Activated CD8-positive, alpha-beta T cell treated with anti-CD3 and anti-CD28 coated beads, Interleukin-2, amount 10 ng/mL, durations not matched to agents 7 days and 5 days (primary cell): ENCODE measurements around the gene BDH1. TPM values are rescaled to one million over a fixed set of nuclear protein-coding genes. Genes with fewer than 3 reads are reported as not detected.
"Not testable (repeated sequence)": the region's sequence is repeated elsewhere in the genome, so short reads cannot be mapped to it uniquely, and the experiment has no call there.

Source experiments
- ATAC-seq: fragments of 150-1000 bp; cut with Tn5 transposase; one replicate; pipeline ENCODE4 v1.10.0; 2021; ENCODE audit warnings: moderate library complexity
- CTCF ChIA-PET: fragments of 350-600 bp; sonication (Branson Sonifier 250); formaldehyde crosslinking; loops from one replicate; lab custom pipeline; 2021; ENCODE audit warnings: antibody characterized with exemption; lab: Charles Lee
- POLR2A ChIA-PET: fragments of 350-600 bp; sonication (Branson Sonifier 250); formaldehyde crosslinking; loops from one replicate; lab custom pipeline; 2021; ENCODE audit warnings: antibody characterized with exemption; lab: Charles Lee
- DNase-seq: peaks from one replicate; pipeline ENCODE4 v3.0.0-alpha.2; 2020
- H3K27ac Mint-ChIP-seq: one replicate; pipeline ENCODE4 v1.8.0; 2021; ENCODE audit warnings: mild to moderate bottlenecking, mixed read lengths
- H3K27me3 Mint-ChIP-seq: one replicate; pipeline ENCODE4 v1.8.0; 2021; ENCODE audit warnings: low read depth, mixed read lengths
- H3K36me3 Mint-ChIP-seq: one replicate; pipeline ENCODE4 v1.8.0; 2021; ENCODE audit warnings: low read depth, mixed read lengths
- H3K4me1 Mint-ChIP-seq: one replicate; pipeline ENCODE4 v1.8.0; 2021; ENCODE audit warnings: low read depth, mixed read lengths
- H3K4me3 Mint-ChIP-seq: one replicate; pipeline ENCODE4 v1.8.0; 2021; ENCODE audit warnings: mild to moderate bottlenecking, mixed read lengths
- H3K9me3 Mint-ChIP-seq: one replicate; pipeline ENCODE4 v1.8.0; 2022; ENCODE audit warnings: mixed read lengths; ENCODE audit not compliant: insufficient read depth
- total RNA-seq, 2 experiments: library from RNA; stranded (reverse); gene quantifications; one replicate each; pipeline ENCODE4 v1.2.3, GENCODE V29; 2021

The BDH1 gene
- total RNA-seq, 2 experiments from 2014 or later: 166 to 171 TPM

DNA sequence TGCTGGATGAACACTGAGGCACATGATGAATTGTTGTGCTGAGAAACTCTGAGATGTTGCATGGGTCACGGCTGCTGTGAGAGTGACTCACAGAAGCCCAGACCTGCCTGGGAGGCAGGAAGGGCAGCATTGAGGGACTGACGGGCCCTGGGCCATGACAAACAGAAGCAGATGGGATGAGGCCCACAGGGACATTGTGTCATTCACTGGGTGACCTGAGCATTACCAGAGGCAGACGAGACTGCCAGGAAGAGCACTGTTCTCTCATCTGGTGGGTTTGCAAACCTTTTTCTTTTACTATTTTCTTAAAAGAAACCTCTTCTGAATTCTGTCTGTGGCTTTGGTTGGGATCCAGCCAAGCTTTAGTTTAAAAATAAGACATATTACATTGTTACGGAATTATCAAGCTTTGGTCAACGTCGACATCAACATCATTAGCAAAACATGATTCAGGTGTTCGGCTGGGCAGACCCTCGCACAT is 67.8 kb downstream of the BDH1 start:
- peaks cover 10% of the 10 kb centered on the region for H3K27me3 Mint-ChIP-seq
- DNase-seq (no peak), ATAC-seq (no peak)
- no peaks in the 10 kb centered on the region for H3K9me3 Mint-ChIP-seq
- no peak overlapping the region for H3K4me3 Mint-ChIP-seq
- POLR2A ChIA-PET: interaction anchor here (0.7 kb wide), 1 partner anchor 278 kb away, joined by 3 read pairs; no protein-coding TSS in a partner anchor
- CTCF ChIA-PET: interaction anchor here (1.9 kb wide), 2 partner anchors 14 to 264 kb away, joined by 4 to 7 read pairs; no protein-coding TSS in a partner anchor
- no peaks in the 10 kb centered on the region for H3K36me3 Mint-ChIP-seq
- H3K27ac Mint-ChIP-seq: no peak overlapping the region
- no peaks in the 10 kb centered on the region for H3K4me1 Mint-ChIP-seq

DNA sequence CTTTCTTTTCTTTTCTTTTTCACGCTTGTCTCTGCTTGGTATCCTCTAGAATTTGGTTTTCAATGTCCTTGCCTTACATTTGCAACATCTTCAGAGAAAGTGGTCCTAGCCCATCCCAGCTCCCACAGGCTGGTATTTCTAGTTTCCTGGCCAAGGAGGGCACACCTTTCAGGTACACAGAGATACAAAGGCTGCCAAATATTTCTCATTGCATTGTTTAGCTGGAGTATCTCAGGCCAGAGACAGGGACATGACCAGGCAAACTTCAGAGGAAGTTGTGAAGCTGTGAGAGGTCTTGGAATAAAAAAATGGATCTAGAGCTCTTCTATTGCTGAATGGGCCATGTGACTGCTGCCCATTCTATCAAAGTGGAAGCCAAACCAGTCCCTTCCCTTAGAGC is 68.9 kb downstream of the BDH1 start:
- POLR2A ChIA-PET: interaction anchor here (0.6 kb wide), 1 partner anchor 173 kb away, joined by 3 read pairs; no protein-coding TSS in a partner anchor
- peaks cover 12% of the 10 kb centered on the region for H3K27me3 Mint-ChIP-seq
- H3K4me1 Mint-ChIP-seq: no peaks in the 10 kb centered on the region
- no peaks in the 10 kb centered on the region for H3K9me3 Mint-ChIP-seq
- no peaks in the 10 kb centered on the region for H3K36me3 Mint-ChIP-seq
- CTCF ChIA-PET: no interaction called here
- no peak overlapping the region for H3K27ac Mint-ChIP-seq
- ATAC-seq (no peak), DNase-seq (no peak)
- H3K4me3 Mint-ChIP-seq: no peak overlapping the region

DNA sequence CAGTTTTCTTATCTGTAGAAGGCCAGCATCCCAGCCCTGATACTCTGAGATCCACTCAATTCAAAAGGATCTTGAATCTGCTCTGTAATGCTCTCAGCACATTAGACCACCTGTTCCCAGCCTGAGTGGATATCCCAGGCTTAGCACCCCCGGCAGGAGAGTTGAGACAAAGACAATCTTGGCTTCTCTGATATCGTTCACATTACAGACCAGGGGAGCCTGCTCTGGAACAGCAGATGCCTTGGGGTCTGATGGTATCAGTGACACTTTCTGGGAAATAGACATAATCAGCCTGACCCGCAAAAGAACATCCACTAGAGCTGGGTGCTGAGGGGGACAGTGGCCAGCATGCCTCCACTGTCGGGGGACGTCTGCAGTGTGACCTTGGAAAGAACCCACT is 70.6 kb downstream of the BDH1 start:
- ATAC-seq (no peak), DNase-seq (no peak)
- Mint-ChIP-seq H3K4me3 (no peak overlapping the region), H3K4me1 (no peaks in the 10 kb centered on the region), H3K9me3 (no peaks in the 10 kb centered on the region), H3K36me3 (no peaks in the 10 kb centered on the region), H3K27me3 (peaks cover 20% of the 10 kb centered on the region), H3K27ac (no peak overlapping the region)
- CTCF ChIA-PET: no interaction called here
- POLR2A ChIA-PET: interaction anchor here (1.0 kb wide), 1 partner anchor 102 kb away, joined by 3 read pairs; no protein-coding TSS in a partner anchor

DNA sequence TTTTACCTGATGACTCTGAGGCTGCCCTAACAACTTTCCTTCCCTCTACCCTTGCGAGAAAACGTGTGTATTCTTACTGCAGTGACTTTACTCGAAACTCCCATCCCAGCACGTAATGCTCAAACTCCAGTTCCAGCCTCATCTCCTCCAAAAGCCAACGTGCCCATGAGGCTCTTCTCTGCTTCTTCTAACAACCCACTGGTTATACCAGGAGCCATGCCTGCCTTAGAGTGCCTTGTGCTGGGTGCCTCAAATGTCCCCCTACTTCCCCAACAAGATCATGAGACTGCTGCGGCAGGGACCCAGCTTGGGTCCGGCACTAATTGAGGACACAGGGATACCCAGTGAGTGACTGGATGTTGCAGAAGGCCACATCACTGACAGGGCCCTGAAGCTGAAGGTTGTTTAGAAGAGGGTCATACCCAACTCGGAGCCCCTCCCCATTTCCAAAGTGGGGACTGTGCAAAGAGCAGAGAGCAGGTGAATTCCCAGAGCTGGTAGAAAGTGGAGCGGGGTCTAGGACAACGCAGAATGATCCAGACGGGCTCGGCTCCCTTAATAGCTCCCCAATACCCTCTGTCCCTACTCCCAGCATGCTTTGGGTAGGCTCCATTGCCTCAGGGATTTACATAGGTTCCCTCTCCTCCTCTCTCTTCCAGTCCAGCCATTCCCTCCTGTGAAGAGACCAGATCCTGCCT is 71.4 kb downstream of the BDH1 start:
- DNase-seq (no peak), ATAC-seq (no peak)
- Mint-ChIP-seq H3K27me3 (peaks cover 26% of the 10 kb centered on the region), H3K4me1 (no peaks in the 10 kb centered on the region), H3K27ac (no peak overlapping the region), H3K36me3 (no peaks in the 10 kb centered on the region), H3K4me3 (no peak overlapping the region), H3K9me3 (no peaks in the 10 kb centered on the region)
- POLR2A ChIA-PET: no interaction called here
- CTCF ChIA-PET: no interaction called here

DNA sequence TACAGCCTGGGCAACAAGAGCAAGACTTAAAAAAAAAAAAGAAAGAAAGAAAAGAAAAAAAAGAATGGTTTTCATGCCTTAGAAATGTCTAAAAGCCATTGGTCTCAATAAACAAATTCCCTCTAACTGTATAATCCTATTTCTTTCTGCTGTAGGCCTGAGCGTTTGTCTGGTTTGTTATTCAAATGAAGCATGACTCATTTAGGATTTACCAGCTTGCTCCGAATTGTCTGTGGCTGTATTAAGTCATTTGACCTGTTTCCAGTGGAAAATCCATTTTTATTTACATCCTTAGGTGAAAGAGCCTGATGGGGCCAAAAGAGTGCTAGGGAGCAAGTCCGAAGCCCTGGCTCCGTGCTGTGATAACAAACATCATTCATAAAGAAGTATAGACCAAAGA is 73.8 kb downstream of the BDH1 start:
- Mint-ChIP-seq H3K9me3 (no peaks in the 10 kb centered on the region), H3K27ac (no peak overlapping the region), H3K36me3 (no peaks in the 10 kb centered on the region), H3K27me3 (peaks cover 25% of the 10 kb centered on the region), H3K4me1 (no peaks in the 10 kb centered on the region), H3K4me3 (no peak overlapping the region)
- no peak for ATAC-seq
- ChIA-PET POLR2A (no interaction called here), CTCF (no interaction called here)
- DNase-seq: no peak

DNA sequence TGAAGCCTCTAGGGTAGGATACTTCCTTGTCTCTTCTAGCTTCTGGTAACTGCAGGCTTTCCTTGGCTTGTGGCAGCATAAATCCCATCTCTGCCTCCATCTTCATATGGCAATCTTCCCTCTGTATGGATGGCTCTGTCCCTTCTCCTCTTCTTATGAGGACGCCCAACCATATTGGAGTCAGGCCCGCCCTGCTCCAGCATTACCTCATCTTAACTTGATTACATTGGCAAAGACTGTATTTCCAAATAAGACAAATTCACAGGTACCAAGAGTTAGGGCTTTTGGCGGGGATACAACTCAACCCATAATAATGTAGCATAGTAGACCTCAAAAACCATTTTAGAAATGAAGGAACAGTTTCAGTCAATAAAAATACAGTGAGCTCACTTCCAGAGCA is 75.4 kb downstream of the BDH1 start:
- Mint-ChIP-seq H3K4me1 (peaks cover 5% of the 10 kb centered on the region), H3K4me3 (no peak overlapping the region), H3K36me3 (no peaks in the 10 kb centered on the region), H3K27me3 (peaks cover 18% of the 10 kb centered on the region), H3K9me3 (no peaks in the 10 kb centered on the region), H3K27ac (no peak overlapping the region)
- ChIA-PET CTCF (interaction anchor here (1.2 to 1.8 kb wide), 2 partner anchors 21 to 224 kb away, joined by 3 to 5 read pairs; no protein-coding TSS in a partner anchor), POLR2A (no interaction called here)
- DNase-seq (no peak), ATAC-seq (no peak)

DNA sequence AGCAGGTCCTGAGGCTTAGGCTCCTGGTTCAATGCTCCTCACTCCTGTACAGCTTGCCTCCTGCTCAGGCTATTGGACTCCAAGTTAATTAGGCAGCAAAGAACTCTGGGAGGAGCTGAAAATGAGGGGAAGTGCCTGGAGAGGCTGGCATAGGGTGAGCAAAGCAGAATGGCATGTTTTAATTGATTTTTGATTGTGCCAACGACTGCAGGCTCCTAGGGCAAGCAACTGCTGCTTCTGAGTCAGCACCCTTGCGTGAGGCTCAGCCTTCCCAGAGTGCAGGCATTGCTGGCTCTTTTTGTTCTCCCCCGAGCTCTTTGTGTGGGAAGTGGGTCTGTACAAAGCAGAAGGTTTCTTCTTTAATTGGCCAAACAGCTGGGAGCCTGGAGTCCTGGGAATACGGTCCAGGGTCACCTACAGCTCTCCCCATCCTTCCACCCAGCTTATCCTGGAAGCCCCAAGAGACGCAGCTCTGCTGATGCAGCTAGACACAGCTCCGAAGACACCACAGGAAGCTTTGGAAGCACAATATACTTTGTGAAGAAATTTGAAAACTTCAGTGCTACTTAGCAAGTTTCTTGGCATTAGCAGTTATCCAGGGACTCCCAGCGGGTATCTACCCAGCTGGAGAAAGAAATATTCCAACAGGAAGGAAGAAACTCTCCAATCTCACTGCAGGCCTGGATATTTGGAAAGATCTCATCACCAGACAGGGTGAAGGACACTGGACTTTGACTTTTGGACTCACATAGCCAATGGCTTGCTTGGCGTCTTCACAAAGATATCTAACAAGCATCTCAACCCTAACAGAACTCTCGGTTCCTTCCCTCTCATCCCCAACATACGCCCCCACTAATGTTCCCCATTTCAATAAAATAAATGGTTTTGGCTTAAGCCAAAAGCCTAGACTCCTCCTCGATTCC is 76.8 kb downstream of the BDH1 start:
- H3K4me1 Mint-ChIP-seq: peaks cover 5% of the 10 kb centered on the region
- no peak for ATAC-seq
- no peak for DNase-seq
- ChIA-PET POLR2A (interaction anchor here (0.5 kb wide), 1 partner anchor 159 kb away, joined by 3 read pairs; no protein-coding TSS in a partner anchor), CTCF (interaction anchor here (1.2 kb wide), 1 partner anchor 22 kb away, joined by 3 read pairs; no protein-coding TSS in a partner anchor)
- no peak overlapping the region for H3K4me3 Mint-ChIP-seq
- H3K27ac Mint-ChIP-seq: no peak overlapping the region
- H3K9me3 Mint-ChIP-seq: no peaks in the 10 kb centered on the region
- peaks cover 16% of the 10 kb centered on the region for H3K27me3 Mint-ChIP-seq
- H3K36me3 Mint-ChIP-seq: no peaks in the 10 kb centered on the region

DNA sequence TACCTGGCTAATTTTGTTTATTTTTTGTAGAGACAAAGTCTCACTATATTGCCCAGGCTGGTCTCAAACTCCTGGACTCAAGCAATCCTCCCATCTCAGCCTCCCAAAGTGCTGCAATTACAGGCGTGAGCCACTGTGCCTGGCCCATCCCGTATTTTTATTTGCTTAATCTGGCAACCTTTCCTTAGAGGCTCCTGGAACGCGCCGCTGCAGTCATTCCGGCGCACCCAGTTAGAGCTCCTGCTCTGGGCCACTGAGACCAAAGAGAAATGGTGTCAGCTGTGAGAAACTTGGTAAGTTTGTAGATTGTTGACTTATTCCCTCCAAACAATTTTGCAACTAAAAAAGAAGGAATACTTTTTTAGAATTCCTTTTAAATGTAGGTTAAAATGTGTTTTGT is 78.0 kb downstream of the BDH1 start:
- H3K36me3 Mint-ChIP-seq, H3K27ac Mint-ChIP-seq, H3K9me3 Mint-ChIP-seq, H3K4me3 Mint-ChIP-seq, CTCF ChIA-PET, POLR2A ChIA-PET, ATAC-seq, H3K4me1 Mint-ChIP-seq, DNase-seq: not testable (repeated sequence)
- peaks cover 19% of the 10 kb centered on the region for H3K27me3 Mint-ChIP-seq

DNA sequence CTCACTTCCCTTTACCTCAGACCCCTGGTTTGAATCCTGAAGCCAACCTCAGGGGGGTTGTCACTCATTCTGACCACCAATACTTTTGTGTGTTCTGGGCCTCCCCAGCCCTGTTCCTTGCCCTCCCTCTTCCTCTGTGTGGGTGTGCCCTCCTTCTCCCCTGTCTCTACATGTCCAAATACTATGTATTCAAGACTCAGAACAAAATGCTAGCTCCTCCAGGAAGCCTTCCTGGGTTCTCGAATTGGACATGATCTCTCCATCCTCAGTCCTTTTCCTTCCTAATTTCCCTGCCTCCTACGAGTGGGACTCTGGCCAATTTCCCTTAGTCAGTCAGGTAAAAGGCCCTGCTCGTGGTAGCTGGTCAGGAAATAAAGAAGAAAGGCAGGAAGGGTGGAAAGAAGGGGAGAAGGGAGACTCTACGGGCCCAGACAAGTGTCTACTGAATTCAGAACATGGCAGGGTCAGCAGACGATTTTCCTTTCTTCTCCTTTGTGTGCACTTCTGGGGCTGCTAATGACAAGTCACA is 79.7 kb downstream of the BDH1 start:
- DNase-seq (no peak), ATAC-seq (no peak)
- Mint-ChIP-seq H3K4me3 (no peak overlapping the region), H3K9me3 (no peaks in the 10 kb centered on the region), H3K4me1 (peaks cover 5% of the 10 kb centered on the region), H3K36me3 (no peaks in the 10 kb centered on the region), H3K27ac (no peak overlapping the region), H3K27me3 (peaks cover 14% of the 10 kb centered on the region)
- POLR2A ChIA-PET: no interaction called here
- CTCF ChIA-PET: no interaction called here

DNA sequence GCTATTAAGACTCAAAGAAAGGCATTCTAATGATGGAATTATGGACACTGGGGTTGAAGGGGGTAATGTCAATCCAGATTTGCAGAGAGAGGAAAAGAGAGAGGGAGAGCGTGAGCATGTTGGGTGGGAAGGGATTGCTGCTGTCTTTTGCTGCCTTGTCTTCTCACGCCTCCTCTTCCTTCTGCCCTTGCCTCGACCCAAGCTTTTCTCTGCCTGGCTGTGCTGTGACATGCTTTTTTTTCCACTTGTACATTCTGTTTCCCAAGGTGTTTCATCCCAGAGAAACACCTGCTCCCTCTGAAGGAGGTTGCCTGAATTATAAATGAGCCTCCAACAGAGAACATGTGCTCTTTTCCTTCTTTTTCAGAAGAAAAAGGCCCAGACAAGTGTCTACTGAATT is 80.3 kb downstream of the BDH1 start:
- Mint-ChIP-seq H3K4me3 (no peak overlapping the region), H3K4me1 (peaks cover 5% of the 10 kb centered on the region), H3K27me3 (peaks cover 17% of the 10 kb centered on the region), H3K36me3 (no peaks in the 10 kb centered on the region), H3K27ac (no peak overlapping the region), H3K9me3 (no peaks in the 10 kb centered on the region)
- ChIA-PET POLR2A (no interaction called here), CTCF (no interaction called here)
- DNase-seq (no peak), ATAC-seq (no peak)

DNA sequence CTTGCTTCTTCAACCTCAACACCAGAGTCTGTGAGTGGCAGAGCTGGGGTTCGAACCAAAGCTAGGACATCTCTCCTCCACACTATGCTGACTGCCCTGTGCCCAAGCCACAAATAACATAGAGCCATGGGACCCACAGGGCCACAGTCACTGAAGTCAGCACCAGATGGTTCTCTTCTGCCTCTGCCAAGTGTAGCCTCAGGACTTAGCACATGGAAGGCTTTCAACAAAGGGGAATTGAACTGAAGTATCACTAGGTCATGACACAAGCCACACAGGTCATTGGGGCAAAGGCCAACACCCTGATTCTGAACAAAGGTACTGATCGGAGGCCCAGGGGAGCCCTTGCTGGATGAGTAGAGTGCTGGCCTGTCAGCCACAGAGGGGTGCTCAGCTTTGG is 83.6 kb downstream of the BDH1 start:
- no peaks in the 10 kb centered on the region for H3K9me3 Mint-ChIP-seq
- no peaks in the 10 kb centered on the region for H3K36me3 Mint-ChIP-seq
- H3K4me1 Mint-ChIP-seq: peaks cover 5% of the 10 kb centered on the region
- peaks cover 32% of the 10 kb centered on the region for H3K27me3 Mint-ChIP-seq
- CTCF ChIA-PET: interaction anchor here (0.6 to 1.2 kb wide), 2 partner anchors 247 to 1775 kb away, joined by 3 read pairs; no protein-coding TSS in a partner anchor
- no peak overlapping the region for H3K27ac Mint-ChIP-seq
- POLR2A ChIA-PET: no interaction called here
- no peak overlapping the region for H3K4me3 Mint-ChIP-seq
- no peak for DNase-seq
- no peak for ATAC-seq
